ENCODE results near the gene CCDC175.

The CCDC175 gene

GRCh38 chr14:59510966-59511365 lies 65.6 kb downstream of the CCDC175 start:
- ATAC-seq = no peak
- TF ChIP-seq OSR1 (CRISPR knock-in tag; IDR thresholded peaks at IDR 0.05) = no peak
- TF ChIP-seq, protein P1, sequence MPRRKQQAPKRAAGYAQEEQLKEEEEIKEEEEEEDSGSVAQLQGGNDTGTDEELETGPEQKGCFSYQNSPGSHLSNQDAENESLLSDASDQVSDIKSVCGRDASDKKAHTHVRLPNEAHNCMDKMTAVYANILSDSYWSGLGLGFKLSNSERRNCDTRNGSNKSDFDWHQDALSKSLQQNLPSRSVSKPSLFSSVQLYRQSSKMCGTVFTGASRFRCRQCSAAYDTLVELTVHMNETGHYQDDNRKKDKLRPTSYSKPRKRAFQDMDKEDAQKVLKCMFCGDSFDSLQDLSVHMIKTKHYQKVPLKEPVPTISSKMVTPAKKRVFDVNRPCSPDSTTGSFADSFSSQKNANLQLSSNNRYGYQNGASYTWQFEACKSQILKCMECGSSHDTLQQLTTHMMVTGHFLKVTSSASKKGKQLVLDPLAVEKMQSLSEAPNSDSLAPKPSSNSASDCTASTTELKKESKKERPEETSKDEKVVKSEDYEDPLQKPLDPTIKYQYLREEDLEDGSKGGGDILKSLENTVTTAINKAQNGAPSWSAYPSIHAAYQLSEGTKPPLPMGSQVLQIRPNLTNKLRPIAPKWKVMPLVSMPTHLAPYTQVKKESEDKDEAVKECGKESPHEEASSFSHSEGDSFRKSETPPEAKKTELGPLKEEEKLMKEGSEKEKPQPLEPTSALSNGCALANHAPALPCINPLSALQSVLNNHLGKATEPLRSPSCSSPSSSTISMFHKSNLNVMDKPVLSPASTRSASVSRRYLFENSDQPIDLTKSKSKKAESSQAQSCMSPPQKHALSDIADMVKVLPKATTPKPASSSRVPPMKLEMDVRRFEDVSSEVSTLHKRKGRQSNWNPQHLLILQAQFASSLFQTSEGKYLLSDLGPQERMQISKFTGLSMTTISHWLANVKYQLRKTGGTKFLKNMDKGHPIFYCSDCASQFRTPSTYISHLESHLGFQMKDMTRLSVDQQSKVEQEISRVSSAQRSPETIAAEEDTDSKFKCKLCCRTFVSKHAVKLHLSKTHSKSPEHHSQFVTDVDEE (CRISPR knock-in tag; IDR thresholded peaks at IDR 0.05) = no peak

DNA sequence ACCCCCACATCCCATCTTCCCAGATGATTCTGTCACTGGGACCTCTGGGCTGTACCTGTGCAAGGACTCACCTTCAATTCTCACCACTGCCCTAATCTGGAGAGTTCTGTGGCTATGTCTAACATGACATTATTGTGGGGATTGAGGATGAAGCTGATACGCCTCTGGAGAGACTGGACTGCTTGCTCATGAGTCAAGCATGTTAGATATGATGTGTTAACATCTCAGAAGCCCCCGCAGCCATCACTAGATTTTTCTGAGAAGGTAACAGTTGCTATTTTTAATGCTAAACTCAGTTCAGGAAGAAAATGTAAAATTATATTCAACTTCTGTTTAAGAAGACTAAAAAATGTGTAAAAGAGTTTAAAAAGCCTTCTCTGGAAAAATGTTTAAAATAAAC lies 66.6 kb downstream of the CCDC175 start:
- TF ChIP-seq CREB5 (CRISPR knock-in tag; IDR thresholded peaks at IDR 0.05; ENCODE audit: low read depth) (no peak), ARNTL (CRISPR knock-in tag; IDR thresholded peaks at IDR 0.05; ENCODE audit: borderline replicate concordance, low read depth) (no peak), POU6F1 (CRISPR knock-in tag; IDR thresholded peaks at IDR 0.05; ENCODE audit: borderline replicate concordance, low read depth) (no peak), SNAI2 (CRISPR knock-in tag; IDR thresholded peaks at IDR 0.05) (no peak), ZNF70 (CRISPR knock-in tag; IDR thresholded peaks at IDR 0.05) (no peak), GLIS3 (CRISPR knock-in tag; IDR thresholded peaks at IDR 0.05) (no peak), RARB (CRISPR knock-in tag; IDR thresholded peaks at IDR 0.05) (no peak), ZNF565 (CRISPR knock-in tag; conservative IDR thresholded peaks at IDR 0.05; ENCODE audit: low read depth) (no peak), ESRRG (CRISPR knock-in tag; IDR thresholded peaks at IDR 0.05) (no peak), ZNF8 (CRISPR knock-in tag; IDR thresholded peaks at IDR 0.05) (no peak), ZC3H10 (CRISPR knock-in tag; IDR thresholded peaks at IDR 0.05) (no peak), PPARA (CRISPR knock-in tag; IDR thresholded peaks at IDR 0.05; ENCODE audit: borderline replicate concordance) (no peak), CSDC2 (CRISPR knock-in tag; IDR thresholded peaks at IDR 0.05) (no peak), BACH2 (CRISPR knock-in tag; IDR thresholded peaks at IDR 0.05; ENCODE audit: borderline replicate concordance) (no peak), TOX (CRISPR knock-in tag; IDR thresholded peaks at IDR 0.05; ENCODE audit: borderline replicate concordance) (no peak), ZFP3 (CRISPR knock-in tag; IDR thresholded peaks at IDR 0.05) (no peak), OSR1 (CRISPR knock-in tag; IDR thresholded peaks at IDR 0.05) (no peak)
- TF ChIP-seq, protein P2, sequence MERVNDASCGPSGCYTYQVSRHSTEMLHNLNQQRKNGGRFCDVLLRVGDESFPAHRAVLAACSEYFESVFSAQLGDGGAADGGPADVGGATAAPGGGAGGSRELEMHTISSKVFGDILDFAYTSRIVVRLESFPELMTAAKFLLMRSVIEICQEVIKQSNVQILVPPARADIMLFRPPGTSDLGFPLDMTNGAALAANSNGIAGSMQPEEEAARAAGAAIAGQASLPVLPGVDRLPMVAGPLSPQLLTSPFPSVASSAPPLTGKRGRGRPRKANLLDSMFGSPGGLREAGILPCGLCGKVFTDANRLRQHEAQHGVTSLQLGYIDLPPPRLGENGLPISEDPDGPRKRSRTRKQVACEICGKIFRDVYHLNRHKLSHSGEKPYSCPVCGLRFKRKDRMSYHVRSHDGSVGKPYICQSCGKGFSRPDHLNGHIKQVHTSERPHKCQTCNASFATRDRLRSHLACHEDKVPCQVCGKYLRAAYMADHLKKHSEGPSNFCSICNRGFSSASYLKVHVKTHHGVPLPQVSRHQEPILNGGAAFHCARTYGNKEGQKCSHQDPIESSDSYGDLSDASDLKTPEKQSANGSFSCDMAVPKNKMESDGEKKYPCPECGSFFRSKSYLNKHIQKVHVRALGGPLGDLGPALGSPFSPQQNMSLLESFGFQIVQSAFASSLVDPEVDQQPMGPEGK (CRISPR knock-in tag; IDR thresholded peaks at IDR 0.05; ENCODE audit: borderline replicate concordance) = no peak
- TF ChIP-seq, protein P3, sequence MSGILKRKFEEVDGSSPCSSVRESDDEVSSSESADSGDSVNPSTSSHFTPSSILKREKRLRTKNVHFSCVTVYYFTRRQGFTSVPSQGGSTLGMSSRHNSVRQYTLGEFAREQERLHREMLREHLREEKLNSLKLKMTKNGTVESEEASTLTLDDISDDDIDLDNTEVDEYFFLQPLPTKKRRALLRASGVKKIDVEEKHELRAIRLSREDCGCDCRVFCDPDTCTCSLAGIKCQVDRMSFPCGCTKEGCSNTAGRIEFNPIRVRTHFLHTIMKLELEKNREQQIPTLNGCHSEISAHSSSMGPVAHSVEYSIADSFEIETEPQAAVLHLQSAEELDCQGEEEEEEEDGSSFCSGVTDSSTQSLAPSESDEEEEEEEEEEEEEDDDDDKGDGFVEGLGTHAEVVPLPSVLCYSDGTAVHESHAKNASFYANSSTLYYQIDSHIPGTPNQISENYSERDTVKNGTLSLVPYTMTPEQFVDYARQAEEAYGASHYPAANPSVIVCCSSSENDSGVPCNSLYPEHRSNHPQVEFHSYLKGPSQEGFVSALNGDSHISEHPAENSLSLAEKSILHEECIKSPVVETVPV (CRISPR knock-in tag; IDR thresholded peaks at IDR 0.05) = no peak
- TF ChIP-seq, protein P1 (CRISPR knock-in tag; IDR thresholded peaks at IDR 0.05) = no peak
- no peak for ATAC-seq
